NCI-H2171 (cell line): Measurements from ENCODE around the gene ZNF726.
"Not testable (repeated sequence)": the region's sequence is repeated elsewhere in the genome, so short reads cannot be mapped to it uniquely, and the experiment has no call there.

Source experiments
- DNase-seq: peaks from one replicate; lab custom pipeline; 2025; lab: John Stamatoyannopoulos, UW

Gene ZNF726

GRCh38 chr19:23946569-23946968 lies 31.9 kb downstream of the ZNF726 start:
- DNase-seq, result no peak

GRCh38 chr19:23949611-23950010 lies 34.9 kb downstream of the ZNF726 start:
- DNase-seq, result no peak

DNA sequence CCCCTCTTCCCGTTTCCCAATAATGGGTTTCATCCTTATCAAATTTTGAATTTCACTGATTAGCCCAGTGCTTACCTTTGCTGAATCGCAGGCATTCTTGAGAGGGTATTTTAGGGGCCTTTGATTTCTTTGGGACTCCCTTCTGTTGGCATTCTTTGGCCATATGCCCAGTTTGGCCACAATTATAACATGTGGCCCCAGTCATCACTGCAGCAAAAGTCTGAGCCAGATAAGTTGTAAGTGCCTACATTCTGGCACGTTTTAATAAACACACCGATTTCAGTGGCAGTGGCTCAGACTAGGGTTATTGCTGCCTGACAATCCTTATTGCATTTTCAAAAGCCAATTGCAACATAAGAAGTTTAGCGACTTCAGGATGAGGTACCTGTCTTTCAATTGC lies 41.4 kb downstream of the ZNF726 start:
- no peak for DNase-seq

DNA sequence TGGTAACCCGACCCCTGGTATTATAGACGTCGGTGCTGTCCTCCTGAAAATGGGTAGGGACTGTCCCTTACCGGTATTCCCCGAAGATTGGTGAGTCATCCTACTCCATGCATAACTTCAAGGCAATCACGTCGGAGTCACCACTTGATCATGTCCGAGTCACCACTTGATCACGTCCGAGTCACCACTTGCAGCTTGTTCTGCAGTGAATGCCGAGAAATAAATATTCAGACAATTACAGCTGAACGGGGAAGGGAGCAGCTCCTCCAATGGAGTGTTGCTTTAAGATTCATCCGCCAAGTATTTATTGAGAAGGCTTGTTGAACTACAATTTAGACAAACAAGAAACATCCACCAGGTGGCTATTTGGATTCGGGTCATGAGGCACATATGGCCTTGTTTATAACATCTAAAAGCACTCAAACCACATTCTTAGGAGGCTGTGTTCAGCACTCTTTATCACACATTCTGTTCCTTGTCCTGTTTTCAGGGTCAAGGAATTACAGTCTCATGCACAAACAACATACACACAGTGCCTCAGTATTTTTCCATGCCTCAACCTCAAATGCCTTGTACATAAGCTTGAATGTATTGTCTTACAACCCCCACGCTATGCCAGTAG lies 43.1 kb downstream of the ZNF726 start:
- DNase-seq, result no peak

DNA sequence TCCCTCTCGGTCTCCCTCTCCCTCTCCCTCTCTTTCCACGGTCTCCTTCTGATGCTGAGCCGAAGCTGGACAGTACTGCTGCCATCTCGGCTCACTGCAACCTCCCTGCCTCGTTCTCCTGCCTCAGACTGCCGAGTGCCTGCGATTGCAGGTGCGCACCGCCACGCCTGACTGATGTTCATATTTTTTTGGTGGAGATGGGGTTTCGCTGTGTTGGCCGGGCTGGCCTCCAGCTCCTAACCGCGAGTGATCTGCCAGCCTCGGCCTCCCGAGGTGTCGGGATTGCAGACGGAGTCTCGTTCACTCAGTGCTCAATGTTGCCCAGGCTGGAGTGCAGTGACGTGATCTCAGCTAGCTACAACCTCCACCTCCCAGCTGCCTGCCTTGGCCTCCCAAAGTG lies 48.7 kb downstream of the ZNF726 start:
- not testable (repeated sequence) for DNase-seq

DNA sequence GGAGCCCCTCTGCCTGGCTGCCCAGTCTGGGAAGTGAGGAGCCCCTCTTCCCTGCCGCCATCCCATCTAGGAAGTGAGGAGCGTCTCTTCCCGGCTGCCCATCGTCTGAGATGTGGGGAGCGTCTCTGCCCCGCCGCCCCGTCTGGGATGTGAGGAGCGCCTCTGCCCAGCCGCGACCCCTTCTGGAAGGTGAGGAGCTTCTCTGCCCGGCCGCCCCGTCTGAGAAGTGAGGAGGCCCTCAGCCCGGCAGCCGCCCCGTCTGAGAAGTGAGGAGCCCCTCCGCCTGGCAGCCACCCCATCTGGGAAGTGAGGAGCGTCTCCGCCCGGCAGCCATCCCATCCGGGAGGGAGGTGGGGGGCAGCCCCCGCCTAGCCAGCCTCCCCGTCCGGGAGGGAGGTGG lies 49.2 kb downstream of the ZNF726 start:
- not testable (repeated sequence) for DNase-seq

- DNase-seq, result not testable (repeated sequence)
These were observed 49.6 kb downstream of the ZNF726 start for GRCh38 chr19:23964334-23964733.

- no peak for DNase-seq
These were observed 54.9 kb downstream of the ZNF726 start for GRCh38 chr19:23969630-23970029.

- no peak for DNase-seq
These were observed 56.9 kb downstream of the ZNF726 start for GRCh38 chr19:23971598-23971997.

DNA sequence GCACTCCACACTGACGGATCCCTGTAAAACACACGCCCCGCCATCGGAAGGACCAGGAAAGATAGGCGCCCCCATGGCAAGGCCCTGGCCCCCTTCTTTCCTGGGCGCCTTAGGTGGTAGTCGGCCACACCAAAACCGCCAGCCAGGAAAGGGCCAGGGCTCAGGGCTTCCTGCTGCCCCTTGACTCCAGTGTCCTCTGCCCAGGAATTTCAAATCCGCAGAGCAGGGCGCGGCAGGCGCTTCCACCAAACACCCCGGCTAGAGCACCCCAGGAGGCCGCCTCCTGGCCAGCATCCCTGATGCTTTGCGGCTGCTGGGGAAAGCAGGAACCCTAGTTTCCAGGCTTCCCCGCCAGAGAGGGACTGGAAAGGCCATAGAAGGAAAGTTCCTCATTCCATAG lies 57.5 kb downstream of the ZNF726 start:
- DNase-seq, result no peak

GRCh38 chr19:23974941-23975340 lies 60.3 kb downstream of the ZNF726 start:
- no peak for DNase-seq

DNA sequence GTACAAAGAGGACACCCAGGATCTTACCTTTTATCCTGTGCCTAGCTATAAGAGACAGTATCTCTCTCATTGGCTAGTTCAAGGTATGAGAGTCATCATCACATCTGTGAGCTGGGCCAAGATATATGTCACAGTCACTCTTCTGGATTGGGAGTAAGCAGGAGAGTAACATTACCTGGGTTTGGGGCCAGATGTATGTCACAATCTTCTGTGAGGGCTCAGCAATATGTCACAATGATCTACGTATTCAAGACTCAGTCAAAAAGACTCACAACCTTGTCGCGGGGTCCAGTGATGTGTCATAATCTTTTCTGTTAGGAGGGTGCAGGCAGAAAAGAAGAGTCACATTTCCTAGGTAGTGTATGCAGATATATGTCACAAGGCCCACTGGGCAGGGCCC lies 61.9 kb downstream of the ZNF726 start:
- DNase-seq, result not testable (repeated sequence)

GRCh38 chr19:23977256-23977655 lies 62.6 kb downstream of the ZNF726 start:
- not testable (repeated sequence) for DNase-seq

DNA sequence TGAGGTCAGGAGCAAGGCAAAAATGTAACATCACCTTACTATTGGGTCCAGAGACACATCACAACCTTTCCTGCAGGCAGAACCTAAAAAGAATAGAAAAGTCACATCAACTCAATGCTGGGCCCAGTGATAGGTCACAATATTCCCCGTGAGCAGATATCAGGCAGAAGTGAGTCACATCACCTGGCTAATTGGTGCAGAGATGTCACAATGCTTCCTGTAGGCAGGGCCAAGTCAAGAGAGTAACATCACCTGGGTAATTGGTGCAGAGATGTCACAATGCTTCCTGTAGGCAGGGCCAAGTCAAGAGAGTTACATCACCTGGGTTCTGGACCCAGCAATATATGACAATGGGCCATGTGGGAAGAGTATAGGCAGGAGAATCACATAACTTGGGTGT lies 63.4 kb downstream of the ZNF726 start:
- no peak for DNase-seq

GRCh38 chr19:23980805-23981204 lies 66.1 kb downstream of the ZNF726 start:
- no peak for DNase-seq

- DNase-seq, result no peak
These were observed 67.2 kb downstream of the ZNF726 start for GRCh38 chr19:23981863-23982262.

DNA sequence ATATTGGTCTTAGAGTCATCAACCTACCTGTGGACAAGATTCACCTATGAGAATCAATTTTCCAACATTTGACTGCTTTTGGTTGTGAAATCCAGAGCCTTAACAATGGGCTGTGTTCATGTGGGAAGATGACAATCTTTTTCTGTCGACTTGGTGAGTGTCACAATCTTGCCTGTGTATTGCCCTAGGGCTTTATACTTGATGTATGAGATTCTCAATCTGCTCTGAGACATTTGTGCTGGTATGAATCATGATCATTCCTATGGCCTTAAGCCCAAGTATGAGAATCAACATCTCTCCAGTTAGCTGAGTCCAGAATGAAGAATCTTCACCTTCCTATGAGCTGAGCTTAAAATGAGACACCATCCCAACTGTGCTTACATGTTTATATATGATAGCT lies 68.7 kb downstream of the ZNF726 start:
- DNase-seq, result no peak
